WTC11 (cell line): ENCODE results near the gene ARHGEF37. TPM values are rescaled to one million over a fixed set of nuclear protein-coding genes. Genes with fewer than 3 reads are reported as not detected.

Source experiments
- ATAC-seq: fragments of 200-7000 bp; cut with Tn5 transposase; 2 replicates; pipeline ENCODE4 v1.10.0; 2021; ENCODE audit warnings: mild to moderate bottlenecking, moderate library complexity
- CTCF ChIA-PET: fragments of 300-600 bp; sonication (Branson Sonifier 250); formaldehyde crosslinking; loops from one replicate; lab custom pipeline; 2021; ENCODE audit warnings: antibody characterized with exemption; lab: Charles Lee
- POLR2A ChIA-PET: fragments of 350-600 bp; sonication (Branson Sonifier 250); formaldehyde crosslinking; loops from one replicate; lab custom pipeline; 2021; ENCODE audit warnings: antibody characterized with exemption; lab: Charles Lee
- DNase-seq: peaks from one replicate; pipeline ENCODE4 v3.0.0; 2021; ENCODE audit warnings: low spot score
- H3K27ac Mint-ChIP-seq: 2 replicates; pipeline ENCODE4 v1.8.0; 2021; ENCODE audit warnings: mixed read lengths
- H3K27me3 Mint-ChIP-seq: 2 replicates; pipeline ENCODE4 v1.8.0; 2021; ENCODE audit warnings: low read depth, mild to moderate bottlenecking, moderate library complexity, mixed read lengths
- H3K36me3 Mint-ChIP-seq: 2 replicates; pipeline ENCODE4 v1.8.0; 2021; ENCODE audit warnings: mixed read lengths
- H3K4me1 Mint-ChIP-seq: 2 replicates; pipeline ENCODE4 v1.8.0; 2022; ENCODE audit warnings: mixed read lengths
- H3K4me3 Mint-ChIP-seq: 2 replicates; pipeline ENCODE4 v1.8.0; 2021; ENCODE audit warnings: mild to moderate bottlenecking, moderate library complexity, mixed read lengths
- H3K9me3 Mint-ChIP-seq: 2 replicates; pipeline ENCODE4 v1.8.0; 2021; ENCODE audit warnings: mixed read lengths
- ARID4B ChIP-seq: sonication (generic); formaldehyde crosslinking; IDR thresholded peaks from 2 replicates; pipeline ENCODE4 v1.8.0; 2023; ENCODE audit warnings: missing genetic modification reagents, mild to moderate bottlenecking, borderline replicate concordance
- ATF3 ChIP-seq: sonication (generic); formaldehyde crosslinking; conservative IDR thresholded peaks from 2 replicates; pipeline ENCODE4 v1.8.1; 2022; ENCODE audit warnings: mild to moderate bottlenecking, missing genetic modification reagents
- FOXK1 ChIP-seq: sonication (generic); formaldehyde crosslinking; IDR thresholded peaks from 2 replicates; pipeline ENCODE4 v1.8.0; 2022; ENCODE audit warnings: mild to moderate bottlenecking, moderate library complexity, missing genetic modification reagents
- GABPB1 ChIP-seq: sonication (generic); formaldehyde crosslinking; IDR thresholded peaks from 2 replicates; pipeline ENCODE4 v1.8.1; 2023; ENCODE audit warnings: mild to moderate bottlenecking, missing genetic modification reagents
- NR1H2 ChIP-seq: sonication (generic); formaldehyde crosslinking; IDR thresholded peaks from 2 replicates; pipeline ENCODE4 v1.9.0; 2021; ENCODE audit warnings: mild to moderate bottlenecking, moderate library complexity, missing genetic modification reagents
- PRRX2 ChIP-seq: fragments of 250-450 bp; sonication (Bioruptor Pico); IDR thresholded peaks from 2 replicates; pipeline ENCODE4 v1.8.0; 2021; ENCODE audit warnings: mild to moderate bottlenecking
- RELA ChIP-seq: sonication (generic); formaldehyde crosslinking; IDR thresholded peaks from 2 replicates; pipeline ENCODE4 v1.8.1; 2022; ENCODE audit warnings: missing genetic modification reagents, mild to moderate bottlenecking, borderline replicate concordance
- SMAD3 ChIP-seq: sonication (generic); formaldehyde crosslinking; IDR thresholded peaks from 2 replicates; pipeline ENCODE4 v1.8.0; 2022; ENCODE audit warnings: missing genetic modification reagents, mild to moderate bottlenecking, borderline replicate concordance
- SMAD4 ChIP-seq: sonication (generic); formaldehyde crosslinking; IDR thresholded peaks from 2 replicates; pipeline ENCODE4 v1.8.0; 2022; ENCODE audit warnings: mild to moderate bottlenecking, missing genetic modification reagents
- SOX15 ChIP-seq: fragments of 250-450 bp; sonication (Bioruptor Pico); IDR thresholded peaks from 2 replicates; pipeline ENCODE4 v1.9.0; 2021; ENCODE audit warnings: mild to moderate bottlenecking
- SP1 ChIP-seq: sonication (generic); formaldehyde crosslinking; conservative IDR thresholded peaks from 2 replicates; pipeline ENCODE4 v1.8.1; 2022; ENCODE audit warnings: missing genetic modification reagents
- TCF7 ChIP-seq: sonication (generic); formaldehyde crosslinking; IDR thresholded peaks from 2 replicates; pipeline ENCODE4 v1.8.0; 2022; ENCODE audit warnings: mild to moderate bottlenecking, low read depth, missing genetic modification reagents, moderate library complexity
- ZMAT4 ChIP-seq: fragments of 250-450 bp; sonication (Bioruptor Pico); IDR thresholded peaks from 2 replicates; pipeline ENCODE4 v1.9.0; 2021; ENCODE audit warnings: mild to moderate bottlenecking
- ZNF138 ChIP-seq: sonication (generic); formaldehyde crosslinking; conservative IDR thresholded peaks from 2 replicates; pipeline ENCODE4 v1.8.1; 2022; ENCODE audit warnings: mild to moderate bottlenecking, moderate library complexity, missing genetic modification reagents
- ZNF219 ChIP-seq: sonication (generic); formaldehyde crosslinking; IDR thresholded peaks from 2 replicates; pipeline ENCODE4 v1.8.0; 2023; ENCODE audit warnings: missing genetic modification reagents, mild to moderate bottlenecking, borderline replicate concordance
- ZNF281 ChIP-seq: sonication (generic); formaldehyde crosslinking; IDR thresholded peaks from 2 replicates; pipeline ENCODE4 v1.8.0; 2023; ENCODE audit warnings: mild to moderate bottlenecking, missing genetic modification reagents
- ZNF317 ChIP-seq: sonication (generic); formaldehyde crosslinking; IDR thresholded peaks from 2 replicates; pipeline ENCODE4 v1.8.1; 2023; ENCODE audit warnings: low read depth, mild to moderate bottlenecking, moderate library complexity, missing genetic modification reagents, borderline replicate concordance
- ZNF396 ChIP-seq: fragments of 250-450 bp; sonication (Bioruptor Pico); IDR thresholded peaks from 2 replicates; pipeline ENCODE4 v1.8.0; 2021; ENCODE audit warnings: mild to moderate bottlenecking, moderate library complexity, borderline replicate concordance
- ZNF423 ChIP-seq: fragments of 250-450 bp; sonication (Bioruptor Pico); IDR thresholded peaks from 2 replicates; pipeline ENCODE4 v2.1.2; 2022; ENCODE audit warnings: mild to moderate bottlenecking, moderate library complexity
- ZSCAN18 ChIP-seq: fragments of 250-450 bp; sonication (Bioruptor Pico); IDR thresholded peaks from 2 replicates; pipeline ENCODE4 v2.1.2; 2022; ENCODE audit warnings: mild to moderate bottlenecking, moderate library complexity
- total RNA-seq: library from RNA; stranded (reverse); gene quantifications from 3 replicates; pipeline ENCODE4 v1.2.3, GENCODE V29; 2021

ARHGEF37 gene
- total RNA-seq, 1 experiment from 2014 or later, result 1.1 TPM

GRCh38 chr5:149603210-149603609 lies 21.9 kb downstream of the ARHGEF37 start (continued):
- TF ChIP-seq ARID4B (CRISPR knock-in tag), result no peak
- no peak for TF ChIP-seq FOXK1 (CRISPR knock-in tag)
- no peak for TF ChIP-seq ZNF396
- TF ChIP-seq ZNF219 (CRISPR knock-in tag), result no peak
- no peak for TF ChIP-seq TCF7 (CRISPR knock-in tag)
- no peak for TF ChIP-seq ZMAT4 (CRISPR knock-in tag)
- TF ChIP-seq RELA (CRISPR knock-in tag), result no peak

GRCh38 chr5:149603920-149604319 lies 22.6 kb downstream of the ARHGEF37 start:
- no peaks in the 10 kb centered on the region for H3K9me3 Mint-ChIP-seq
- H3K27me3 Mint-ChIP-seq, result no peaks in the 10 kb centered on the region
- ChIA-PET POLR2A (no interaction called here), CTCF (interaction anchor here (1.1 to 1.4 kb wide), 2 partner anchors 12 to 15 kb away, joined by 3 to 4 read pairs; no protein-coding TSS in a partner anchor)
- TF ChIP-seq GABPB1 (CRISPR knock-in tag) (no peak), ATF3 (CRISPR knock-in tag) (no peak)
- H3K27ac Mint-ChIP-seq, result no peak overlapping the region
- no peaks in the 10 kb centered on the region for H3K36me3 Mint-ChIP-seq
- ATAC-seq (no peak), DNase-seq (no peak)
- H3K4me3 Mint-ChIP-seq, result no peak overlapping the region
- H3K4me1 Mint-ChIP-seq, result no peaks in the 10 kb centered on the region

GRCh38 chr5:149604321-149604720 lies 23.0 kb downstream of the ARHGEF37 start:
- peaks cover 4% of the 10 kb centered on the region for H3K9me3 Mint-ChIP-seq
- no peaks in the 10 kb centered on the region for H3K4me1 Mint-ChIP-seq
- DNase-seq, result no peak
- no peak overlapping the region for H3K27ac Mint-ChIP-seq
- ATAC-seq, result no peak
- no peaks in the 10 kb centered on the region for H3K27me3 Mint-ChIP-seq
- peaks cover 3% of the 10 kb centered on the region for H3K36me3 Mint-ChIP-seq
- ChIA-PET POLR2A (no interaction called here), CTCF (interaction anchor here (1.1 to 1.4 kb wide), 2 partner anchors 13 to 14 kb away, joined by 3 to 4 read pairs; no protein-coding TSS in a partner anchor)
- TF ChIP-seq ZNF281 (CRISPR knock-in tag) (no peak), SMAD3 (CRISPR knock-in tag) (no peak), GABPB1 (CRISPR knock-in tag) (no peak), ZNF138 (CRISPR knock-in tag) (no peak), PRRX2 (CRISPR knock-in tag) (no peak), SMAD4 (no peak), ZNF317 (CRISPR knock-in tag) (no peak), ZNF423 (no peak), NR1H2 (no peak), SOX15 (CRISPR knock-in tag) (no peak), SP1 (CRISPR knock-in tag) (no peak), ZSCAN18 (CRISPR knock-in tag) (no peak)
- H3K4me3 Mint-ChIP-seq, result no peak overlapping the region
